SJCRH30 (cell line): ENCODE measurements around the gene PRR5L. TPM values are rescaled to one million over a fixed set of nuclear protein-coding genes. Genes with fewer than 3 reads are reported as not detected.

Experiments used
- DNase-seq, 2 experiments: peaks; one replicate each; pipeline ENCODE4 v3.0.0-alpha.2; 2015 to 2020
- H3K27ac ChIP-seq: fragments of 250-450 bp; sonication (Bioruptor Pico); 2 replicates; pipeline ENCODE4 v1.5.1; 2020; ENCODE audit warnings: mild to moderate bottlenecking, moderate library complexity
- H3K27me3 ChIP-seq: fragments of 250-450 bp; sonication (Bioruptor Pico); 2 replicates; pipeline ENCODE4 v1.5.1; 2020; ENCODE audit warnings: mild to moderate bottlenecking, moderate library complexity
- H3K36me3 ChIP-seq: fragments of 250-450 bp; sonication (Bioruptor Pico); 2 replicates; pipeline ENCODE4 v1.5.1; 2020; ENCODE audit warnings: mild to moderate bottlenecking, moderate library complexity
- H3K4me1 ChIP-seq: fragments of 250-450 bp; sonication (Bioruptor Pico); 2 replicates; pipeline ENCODE4 v1.5.1; 2020; ENCODE audit warnings: mild to moderate bottlenecking, moderate library complexity
- H3K4me3 ChIP-seq: fragments of 250-450 bp; sonication (Bioruptor Pico); 2 replicates; pipeline ENCODE4 v1.5.1; 2020; ENCODE audit warnings: mild to moderate bottlenecking, moderate library complexity
- H3K9me3 ChIP-seq: fragments of 250-450 bp; sonication (Bioruptor Pico); replicated peaks from 2 replicates; pipeline ENCODE4 v1.5.1; 2020; ENCODE audit warnings: mild to moderate bottlenecking, moderate library complexity
- total RNA-seq: library from RNA; depleted of rRNA; stranded (reverse); fragments of >200 nt; shearing (Covaris generic); gene quantifications from 2 replicates; pipeline ENCODE4 v1.2.3, GENCODE V29; 2014

PRR5L gene
- total RNA-seq, 1 experiment from 2014 or later: 7.2 TPM

DNA sequence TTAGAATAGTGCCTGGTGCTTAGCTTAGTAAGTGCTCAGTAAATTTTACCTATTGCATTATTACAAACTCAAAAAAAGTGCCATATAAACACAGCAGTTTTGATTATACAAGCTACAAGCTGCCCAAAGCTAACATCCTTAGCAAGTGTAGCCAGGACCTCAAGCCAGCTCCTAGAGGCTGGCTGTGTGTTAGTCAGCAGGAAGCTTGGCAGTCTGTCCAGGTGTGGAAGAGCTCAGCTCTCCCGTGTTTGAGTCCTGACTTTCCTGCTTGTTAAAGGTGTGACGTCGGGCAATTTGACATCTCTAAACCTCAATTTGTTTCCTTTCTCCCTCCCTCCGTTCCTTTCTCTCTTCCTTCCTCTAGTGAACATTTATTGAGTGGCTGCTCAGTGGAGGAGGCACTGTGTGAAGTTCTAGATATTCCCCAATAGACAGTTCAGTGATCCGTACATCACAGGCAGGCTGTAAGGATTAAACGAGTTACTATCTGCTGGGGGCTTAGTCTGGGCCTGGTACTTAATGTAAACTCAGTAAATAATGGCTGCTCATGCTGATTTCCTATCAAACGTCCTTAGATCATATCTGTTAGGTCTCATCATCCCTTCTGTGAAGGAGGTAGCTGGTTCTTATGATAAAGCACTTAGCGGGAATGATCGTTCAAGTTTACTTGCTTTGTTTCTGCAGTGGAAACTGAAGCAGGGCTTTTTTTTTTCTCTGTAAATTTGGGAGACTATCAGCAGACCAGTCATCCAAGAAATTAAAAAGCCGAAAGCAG, 68.7 kb downstream of the PRR5L start:
- DNase-seq: no peak
- H3K27ac ChIP-seq: no peak overlapping the region
- no peaks in the 10 kb centered on the region for H3K36me3 ChIP-seq
- H3K9me3 ChIP-seq: no peaks in the 10 kb centered on the region
- H3K27me3 ChIP-seq: no peaks in the 10 kb centered on the region
- peaks cover 20% of the 10 kb centered on the region; the same call in 1 of the 2 replicates for H3K4me1 ChIP-seq
- no peak overlapping the region for H3K4me3 ChIP-seq

DNA sequence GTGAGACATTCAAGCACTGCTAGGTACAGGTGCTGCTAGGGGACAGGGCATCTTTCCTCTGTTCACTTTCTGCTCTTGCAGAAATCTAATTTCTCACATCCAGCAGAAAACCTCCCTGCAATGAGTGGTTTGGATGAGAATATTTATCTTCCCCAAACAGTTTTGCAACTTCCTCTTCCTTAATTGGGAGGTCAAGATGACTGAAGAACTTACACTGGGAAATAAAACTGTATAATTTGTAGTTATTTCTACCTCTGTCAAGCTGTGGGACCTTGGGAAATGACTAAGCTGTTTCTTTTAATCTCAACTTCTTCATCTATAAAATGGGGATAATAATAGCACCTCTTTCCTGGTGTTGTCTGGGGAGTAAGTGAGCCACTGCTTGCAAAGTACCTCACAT, 69.8 kb downstream of the PRR5L start:
- no peak for DNase-seq
- H3K36me3 ChIP-seq: no peaks in the 10 kb centered on the region
- peaks cover 20% of the 10 kb centered on the region; the same call in 1 of the 2 replicates for H3K4me1 ChIP-seq
- no peak overlapping the region for H3K27ac ChIP-seq
- H3K27me3 ChIP-seq: no peaks in the 10 kb centered on the region
- no peak overlapping the region for H3K4me3 ChIP-seq
- no peaks in the 10 kb centered on the region for H3K9me3 ChIP-seq

DNA sequence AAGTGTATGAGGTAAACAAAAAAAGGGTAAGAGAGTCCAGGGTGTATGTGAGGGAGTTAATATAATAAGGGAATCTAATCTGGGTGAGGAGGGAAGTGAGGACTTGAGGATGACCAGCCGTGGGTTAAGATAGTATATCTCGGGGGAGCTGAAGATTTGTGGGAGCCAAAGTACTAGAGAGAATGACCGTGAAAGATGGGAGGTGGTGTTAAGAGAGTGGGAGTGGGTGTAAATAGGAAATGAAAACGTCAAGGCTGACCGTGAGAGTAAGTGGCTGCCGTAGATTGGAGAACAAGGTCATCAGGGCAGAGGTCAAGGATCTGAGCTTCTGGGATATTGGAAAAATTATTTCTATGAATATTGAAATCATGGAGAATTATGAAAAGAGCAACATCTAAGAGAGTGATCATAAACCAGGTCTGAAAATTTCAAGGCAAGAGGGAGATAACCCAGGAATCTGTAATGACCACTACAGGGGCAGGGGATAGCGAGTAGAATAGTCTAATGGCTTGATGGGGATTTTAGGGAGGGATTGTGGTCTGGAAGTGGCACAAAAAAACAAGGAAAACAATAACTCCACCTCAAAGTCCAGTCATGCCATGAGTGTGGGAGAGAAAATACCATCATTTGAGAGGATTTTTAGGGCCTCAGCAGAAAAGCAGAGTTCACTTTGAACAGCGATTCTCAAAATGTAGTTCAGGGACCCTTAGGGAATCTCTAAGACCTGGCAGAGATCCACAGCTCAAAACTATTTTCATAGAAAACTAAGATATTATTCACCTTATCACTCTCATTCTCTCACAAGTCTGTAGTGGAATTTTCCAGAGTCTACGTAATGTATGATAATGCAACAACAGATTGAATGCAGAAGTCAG, 72.0 kb downstream of the PRR5L start:
- Histone ChIP-seq H3K27me3 (no peaks in the 10 kb centered on the region), H3K27ac (no peak overlapping the region), H3K36me3 (no peaks in the 10 kb centered on the region), H3K4me1 (peaks cover 9% of the 10 kb centered on the region; the same call in 1 of the 2 replicates), H3K9me3 (no peaks in the 10 kb centered on the region), H3K4me3 (no peak overlapping the region)
- no peak for DNase-seq

DNA sequence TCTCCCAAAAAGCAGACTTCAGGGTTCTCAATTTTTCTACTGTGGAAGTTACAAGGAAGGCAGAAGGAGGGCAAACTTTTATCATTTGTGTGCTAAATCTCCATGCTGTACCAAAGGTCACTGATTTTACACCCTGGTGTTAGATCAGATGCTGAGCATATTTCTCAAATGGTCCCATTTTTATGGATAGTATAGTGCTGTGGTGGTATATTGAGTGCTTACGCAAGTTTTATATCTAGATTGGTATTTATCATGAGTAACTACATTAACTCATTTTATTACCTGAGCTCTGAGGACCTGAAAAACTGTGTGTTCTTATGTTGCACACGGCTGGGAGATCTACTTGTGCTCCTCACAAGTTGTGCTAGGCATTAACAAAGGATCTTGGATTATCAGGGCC, 75.1 kb downstream of the PRR5L start:
- no peak overlapping the region for H3K4me3 ChIP-seq
- no peaks in the 10 kb centered on the region for H3K36me3 ChIP-seq
- no peaks in the 10 kb centered on the region for H3K9me3 ChIP-seq
- no peak overlapping the region for H3K27ac ChIP-seq
- DNase-seq: no peak
- no peaks in the 10 kb centered on the region for H3K27me3 ChIP-seq
- H3K4me1 ChIP-seq: peaks cover 12% of the 10 kb centered on the region

DNA sequence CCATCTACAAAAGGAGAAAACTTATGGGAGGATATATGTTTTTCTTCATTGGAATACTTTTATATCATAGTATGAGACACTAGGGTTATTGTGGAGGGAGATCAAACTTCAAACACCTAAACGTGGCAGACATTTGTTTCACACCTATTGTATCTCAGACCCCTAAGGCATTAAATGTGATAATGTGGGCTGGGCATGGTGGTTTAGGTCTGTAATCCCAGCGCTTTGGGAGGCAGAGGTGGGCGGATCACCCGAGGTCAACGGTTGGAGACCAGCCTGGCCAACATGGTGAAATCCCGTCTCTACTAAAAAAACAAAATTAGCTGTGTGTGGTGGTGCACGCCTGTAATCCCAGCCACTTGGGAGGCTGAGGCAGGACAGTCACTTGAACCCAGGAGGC, 75.5 kb downstream of the PRR5L start:
- peaks cover 12% of the 10 kb centered on the region for H3K4me1 ChIP-seq
- no peak for DNase-seq

DNA sequence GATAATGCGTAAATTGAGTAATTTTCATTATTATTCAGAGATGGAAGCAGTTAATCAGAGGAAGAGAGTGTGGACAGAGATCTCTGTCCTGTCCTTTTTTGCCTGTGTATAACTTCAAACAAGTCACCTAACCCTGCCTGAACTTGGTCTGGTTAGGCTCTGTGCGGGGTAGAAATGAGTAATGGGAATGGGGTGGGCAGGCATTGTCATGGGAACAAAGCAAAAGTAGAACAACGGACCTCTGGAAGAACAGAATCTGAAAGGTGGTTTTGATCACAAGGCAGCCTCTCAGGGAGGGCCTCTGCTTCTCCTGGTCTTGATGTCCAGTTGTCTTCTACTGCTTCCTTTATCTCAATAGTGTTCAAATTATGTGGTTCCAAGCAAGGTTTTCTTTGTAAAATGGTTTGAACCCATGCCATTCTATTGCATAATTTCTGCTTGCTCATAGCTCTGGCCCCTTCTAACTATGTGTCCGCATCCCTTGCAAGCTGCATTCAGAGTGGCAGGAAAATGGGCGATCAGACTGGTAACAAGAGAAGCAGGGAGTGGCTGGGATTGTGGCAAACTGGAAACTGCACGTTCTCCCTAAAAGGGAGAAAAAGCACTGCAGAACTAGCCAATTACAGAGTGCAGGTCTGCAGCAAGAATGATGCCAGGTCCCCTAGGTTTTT, 76.1 kb downstream of the PRR5L start:
- peaks cover 12% of the 10 kb centered on the region for H3K4me1 ChIP-seq
- DNase-seq: no peak
- H3K27me3 ChIP-seq: no peaks in the 10 kb centered on the region
- no peak overlapping the region for H3K4me3 ChIP-seq
- H3K27ac ChIP-seq: no peak overlapping the region
- no peaks in the 10 kb centered on the region for H3K9me3 ChIP-seq
- no peaks in the 10 kb centered on the region for H3K36me3 ChIP-seq

More for the DNA sequence above, 75.5 kb downstream of the PRR5L start:
- H3K36me3 ChIP-seq: no peaks in the 10 kb centered on the region
- H3K4me3 ChIP-seq: no peak overlapping the region
- H3K9me3 ChIP-seq: no peaks in the 10 kb centered on the region
- H3K27ac ChIP-seq: no peak overlapping the region
- H3K27me3 ChIP-seq: no peaks in the 10 kb centered on the region

DNA sequence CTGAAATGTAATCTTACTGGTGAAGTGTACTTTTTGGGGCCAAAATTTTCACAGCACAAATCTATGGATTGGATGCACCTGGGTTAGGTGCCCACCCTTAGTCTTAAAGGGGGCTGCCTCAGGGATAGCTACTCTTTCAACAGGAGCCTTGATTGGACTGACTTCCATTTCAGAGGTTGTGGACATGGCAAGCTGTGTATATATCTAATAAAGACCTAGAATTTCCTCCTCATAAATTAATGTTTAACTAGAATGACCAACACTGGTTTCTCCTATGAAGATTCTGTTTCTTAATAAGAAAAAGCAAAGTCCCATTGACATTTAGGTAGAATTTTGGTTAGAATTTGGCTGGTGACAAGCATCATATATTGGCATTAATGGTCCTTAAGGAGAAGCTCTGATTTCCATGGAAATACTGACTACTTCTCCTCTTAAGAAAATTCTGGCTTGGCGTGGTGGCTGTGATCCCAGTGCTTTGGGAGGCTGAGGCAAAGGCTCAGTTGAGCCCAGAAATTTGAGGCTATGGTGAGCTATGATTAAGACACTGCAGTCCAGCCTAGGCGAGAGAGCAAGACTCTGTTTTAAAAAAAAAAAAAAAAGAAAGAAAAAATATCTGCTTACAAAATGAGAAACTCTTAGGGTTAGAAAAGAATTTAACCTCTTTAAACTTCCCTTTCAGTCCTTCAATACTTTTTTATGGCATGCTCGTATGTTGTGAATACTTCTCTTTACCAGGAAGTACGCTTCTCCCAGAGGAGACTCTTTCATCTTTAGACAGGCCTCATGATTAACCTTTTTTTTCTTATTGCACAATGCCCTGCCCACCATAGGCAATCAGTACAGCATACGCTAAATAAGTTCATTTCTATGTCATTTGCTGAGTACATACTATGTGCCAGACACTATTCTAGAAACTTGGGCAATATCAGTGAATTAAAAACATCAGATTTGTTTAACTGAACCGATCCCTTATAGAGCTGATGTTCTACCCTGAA, 77.2 kb downstream of the PRR5L start:
- no peak for DNase-seq
- H3K4me1 ChIP-seq: peaks cover 14% of the 10 kb centered on the region
- H3K27ac ChIP-seq: no peak overlapping the region
- no peaks in the 10 kb centered on the region for H3K9me3 ChIP-seq
- no peaks in the 10 kb centered on the region for H3K36me3 ChIP-seq
- H3K27me3 ChIP-seq: no peaks in the 10 kb centered on the region
- H3K4me3 ChIP-seq: no peak overlapping the region

DNA sequence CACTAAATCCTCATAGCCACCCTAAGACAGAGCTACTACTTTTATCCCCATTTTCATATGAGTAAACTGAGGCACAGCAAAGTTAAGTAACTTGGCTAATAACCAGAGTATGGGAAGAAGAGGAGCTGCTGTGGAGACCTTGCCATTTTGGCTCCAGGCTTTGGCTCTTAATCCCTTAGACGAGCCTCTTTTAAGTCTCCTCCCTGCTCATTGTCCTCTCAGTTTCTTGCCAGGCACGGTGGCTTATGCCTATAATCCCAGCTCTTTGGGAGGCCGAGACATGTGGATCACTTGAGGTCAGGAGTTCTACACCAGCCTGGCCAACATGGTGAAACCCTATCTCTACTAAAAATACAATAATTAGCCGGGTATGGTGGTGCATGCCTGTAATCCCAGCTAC, 78.6 kb downstream of the PRR5L start:
- Histone ChIP-seq H3K36me3 (no peaks in the 10 kb centered on the region), H3K4me1 (peaks cover 14% of the 10 kb centered on the region), H3K27ac (no peak overlapping the region)

DNA sequence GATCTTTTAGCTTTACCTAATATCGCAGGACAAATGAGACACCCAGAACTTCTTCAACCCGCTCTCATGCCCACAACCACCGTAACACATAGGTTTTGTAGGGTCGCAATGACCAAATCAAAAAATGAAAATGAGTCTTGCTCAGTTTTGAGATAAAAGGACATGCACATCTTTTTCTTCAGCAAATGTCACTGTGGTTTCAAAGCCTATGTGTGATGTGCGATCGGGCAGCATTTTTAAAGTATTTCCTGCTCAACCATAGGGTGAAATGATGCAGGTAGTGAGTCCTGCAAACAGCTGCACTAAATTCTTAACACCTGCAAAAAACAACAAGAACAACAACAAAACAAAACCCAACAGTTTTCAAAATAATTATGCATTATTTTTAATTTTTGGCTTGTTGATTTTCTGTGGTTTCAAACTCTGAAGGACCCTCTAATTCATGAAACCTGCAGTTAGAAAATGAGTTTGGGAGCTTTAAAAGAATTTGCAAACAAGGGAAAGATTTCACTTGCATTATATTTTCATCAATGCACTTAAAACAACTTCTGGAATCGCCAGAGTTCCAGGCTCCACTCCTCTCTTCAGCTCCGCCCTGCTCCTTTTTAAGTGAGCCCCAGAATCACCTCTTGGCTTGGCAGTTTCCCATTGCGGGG, 79.4 kb downstream of the PRR5L start:
- Histone ChIP-seq H3K36me3 (no peaks in the 10 kb centered on the region; the same call in 1 of the 2 replicates), H3K27ac (no peak overlapping the region; the same call in 1 of the 2 replicates), H3K9me3 (no peaks in the 10 kb centered on the region), H3K27me3 (no peaks in the 10 kb centered on the region), H3K4me1 (peaks cover 14% of the 10 kb centered on the region), H3K4me3 (peak overlapping the region; percentile 78)
- no peak for DNase-seq

More for the DNA sequence above, 78.6 kb downstream of the PRR5L start:
- peak; percentile 45 to 69 for DNase-seq
- Histone ChIP-seq H3K9me3 (no peaks in the 10 kb centered on the region), H3K4me3 (no peak overlapping the region), H3K27me3 (no peaks in the 10 kb centered on the region)

DNA sequence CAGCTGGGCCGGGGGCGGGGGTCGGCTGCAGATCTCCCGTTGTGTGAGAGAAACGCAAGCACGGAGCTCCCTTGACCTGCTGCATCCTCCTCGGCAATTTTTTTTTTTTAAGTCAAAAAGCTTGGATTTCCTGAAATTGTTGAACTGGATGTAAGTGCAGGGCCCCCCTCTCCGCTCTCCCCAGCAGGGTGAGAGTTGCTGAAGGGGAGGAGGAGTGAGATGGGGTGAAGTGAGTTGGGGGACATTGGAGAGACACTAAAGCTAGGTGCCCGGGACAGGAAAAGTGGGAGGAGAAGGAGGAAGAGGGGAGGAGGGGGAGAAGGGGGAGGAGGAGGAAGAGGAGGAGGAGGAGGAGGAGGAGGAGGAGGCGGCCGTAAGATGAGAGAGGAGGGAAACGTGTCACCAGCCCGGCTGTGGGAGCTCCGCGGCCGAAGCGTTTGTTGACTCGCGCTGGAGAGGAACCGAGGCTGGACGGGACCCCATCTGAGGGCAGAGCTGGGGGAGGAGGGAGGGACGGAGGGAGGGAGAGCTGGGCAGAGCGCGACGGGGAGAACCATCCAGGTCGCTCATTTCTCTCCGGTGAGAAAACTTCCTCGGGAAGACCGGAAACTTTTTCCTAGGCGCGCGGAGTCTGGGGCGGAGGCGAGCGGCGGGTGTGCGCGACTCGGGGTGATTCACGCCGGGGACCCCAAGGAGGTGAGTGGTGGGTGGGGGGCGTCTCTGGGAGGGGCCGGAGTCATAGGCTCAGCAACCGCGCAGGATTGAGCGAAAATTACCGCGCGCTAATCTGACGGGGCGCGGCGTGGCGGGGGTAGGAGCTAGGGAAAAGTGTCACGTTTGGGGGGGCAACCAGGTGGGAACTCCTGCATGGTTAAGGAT, 80.2 kb downstream of the PRR5L start:
- DNase-seq: peak; percentile 61 to 64
- Histone ChIP-seq H3K36me3 (no peaks in the 10 kb centered on the region; the same call in 1 of the 2 replicates), H3K27me3 (no peaks in the 10 kb centered on the region), H3K4me1 (peaks cover 14% of the 10 kb centered on the region), H3K27ac (peak overlapping the region; percentile 42; the same call in 1 of the 2 replicates), H3K4me3 (peak overlapping the region; percentile 78), H3K9me3 (no peaks in the 10 kb centered on the region)

DNA sequence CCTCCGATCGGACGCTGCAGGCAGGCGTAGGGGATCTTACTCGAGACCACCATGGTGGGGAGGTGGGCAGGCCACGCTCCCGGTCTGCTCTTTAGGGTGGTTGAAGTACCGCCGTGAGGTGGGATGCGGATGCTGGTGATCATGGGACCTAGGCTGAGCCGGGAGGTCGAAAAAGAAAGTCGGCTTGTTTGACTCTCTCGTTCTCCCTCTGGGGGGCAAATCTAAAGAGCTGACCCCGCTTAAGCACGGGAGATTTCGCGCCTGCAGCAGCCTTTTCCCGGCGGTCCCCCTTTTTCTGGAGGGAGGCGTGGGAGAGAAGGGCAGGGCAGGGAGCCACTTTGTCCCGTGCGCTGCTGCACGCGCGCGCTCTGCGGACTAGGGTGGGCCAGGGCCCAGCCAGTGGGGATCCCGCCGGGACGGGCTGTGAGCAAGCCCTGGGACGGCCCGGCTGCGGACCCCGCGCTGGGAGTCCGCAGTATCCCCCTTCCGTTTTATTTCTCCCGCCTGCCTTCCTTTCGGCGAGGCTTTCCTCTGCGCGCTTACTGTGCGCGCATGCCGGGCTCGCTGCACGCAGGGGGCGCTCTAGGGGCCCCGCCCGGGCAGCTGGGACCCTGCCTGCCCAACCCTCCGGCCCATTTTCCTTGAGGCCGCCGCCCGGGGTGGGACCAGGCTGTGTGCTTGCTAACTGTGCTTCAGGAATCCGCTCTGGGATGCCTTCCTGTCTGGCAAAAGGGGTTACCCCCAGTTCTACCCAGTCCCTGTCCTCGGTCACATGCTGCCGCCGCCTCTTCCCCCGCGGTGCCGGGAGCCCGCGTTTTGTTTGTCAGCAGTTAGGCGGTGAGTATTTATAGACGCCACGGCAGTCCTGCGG, 81.0 kb downstream of the PRR5L start:
- Histone ChIP-seq H3K27ac (peak overlapping the region; percentile 42; the same call in 1 of the 2 replicates), H3K4me1 (peaks cover 14% of the 10 kb centered on the region), H3K9me3 (no peaks in the 10 kb centered on the region), H3K36me3 (no peaks in the 10 kb centered on the region; the same call in 1 of the 2 replicates), H3K4me3 (peak overlapping the region; percentile 78), H3K27me3 (no peaks in the 10 kb centered on the region)
- peak; percentile 30 to 53 for DNase-seq
